Adrenal gland (tissue), 5 donors: Measurements from ENCODE around the gene PPP3CA.
"Not testable (repeated sequence)": the region's sequence is repeated elsewhere in the genome, so short reads cannot be mapped to it uniquely, and the experiment has no call there.

ENCODE experiments used
- POLR2A ChIP-seq, 2 donors: fragments of 450-650 bp; IDR thresholded peaks; one replicate each; pipeline ENCODE4 v1.6.1; 2017; ENCODE audit warnings: antibody characterized with exemption in 2 of 2, mild to moderate bottlenecking in 2 of 2, moderate library complexity in 1 of 2
- TF ChIP-seq, protein P1 (sequence below), 6 experiments: fragments of 450-650 bp in 4 of 6; fragments of 200-600 bp in 2 of 6; sonication (generic) in 1 of 6; IDR thresholded peaks; 1 replicate in 5 of 6; 2 replicates in 1 of 6; pipeline versions ENCODE4 v1.5.1 to v1.8.0; 2016 to 2021; ENCODE audit warnings: antibody characterized with exemption in 6 of 6, mild to moderate bottlenecking in 2 of 6, moderate library complexity in 1 of 6
- donor health status: DM: no; HTN: no; CAD: no.

DNA sequence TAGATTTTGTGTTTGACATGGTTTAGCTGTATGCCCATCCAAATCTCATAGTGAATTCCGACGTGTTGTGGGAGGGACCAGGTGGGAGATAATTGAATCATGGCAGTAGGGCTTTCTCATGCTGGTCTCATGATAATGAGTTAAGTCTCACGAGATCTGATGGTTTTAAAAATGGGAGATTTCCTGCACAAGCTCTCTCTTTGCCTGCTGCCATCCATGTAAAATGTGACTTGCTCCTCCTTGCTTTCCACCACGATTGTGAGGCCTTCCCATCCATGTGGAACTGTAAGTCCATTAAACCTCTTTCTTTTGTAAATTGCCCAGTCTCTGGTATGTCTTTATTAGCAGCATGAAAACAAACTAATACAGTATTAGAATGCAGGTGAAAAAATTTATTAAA lies 164.6 kb downstream of the PPP3CA start:
- TF ChIP-seq, protein P1, sequence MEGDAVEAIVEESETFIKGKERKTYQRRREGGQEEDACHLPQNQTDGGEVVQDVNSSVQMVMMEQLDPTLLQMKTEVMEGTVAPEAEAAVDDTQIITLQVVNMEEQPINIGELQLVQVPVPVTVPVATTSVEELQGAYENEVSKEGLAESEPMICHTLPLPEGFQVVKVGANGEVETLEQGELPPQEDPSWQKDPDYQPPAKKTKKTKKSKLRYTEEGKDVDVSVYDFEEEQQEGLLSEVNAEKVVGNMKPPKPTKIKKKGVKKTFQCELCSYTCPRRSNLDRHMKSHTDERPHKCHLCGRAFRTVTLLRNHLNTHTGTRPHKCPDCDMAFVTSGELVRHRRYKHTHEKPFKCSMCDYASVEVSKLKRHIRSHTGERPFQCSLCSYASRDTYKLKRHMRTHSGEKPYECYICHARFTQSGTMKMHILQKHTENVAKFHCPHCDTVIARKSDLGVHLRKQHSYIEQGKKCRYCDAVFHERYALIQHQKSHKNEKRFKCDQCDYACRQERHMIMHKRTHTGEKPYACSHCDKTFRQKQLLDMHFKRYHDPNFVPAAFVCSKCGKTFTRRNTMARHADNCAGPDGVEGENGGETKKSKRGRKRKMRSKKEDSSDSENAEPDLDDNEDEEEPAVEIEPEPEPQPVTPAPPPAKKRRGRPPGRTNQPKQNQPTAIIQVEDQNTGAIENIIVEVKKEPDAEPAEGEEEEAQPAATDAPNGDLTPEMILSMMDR (IDR thresholded peaks at IDR 0.05), result not testable (repeated sequence)
- TF ChIP-seq POLR2A (IDR thresholded peaks at IDR 0.05), result not testable (repeated sequence)
